ENCODE data around the gene HOXB13. TPM values are rescaled to one million over a fixed set of nuclear protein-coding genes. Genes with fewer than 3 reads are reported as not detected.
A peak's percentile ranks its signal among the peaks of the same experiment; 100 is the strongest.
"Not testable (repeated sequence)": the region's sequence is repeated elsewhere in the genome, so short reads cannot be mapped to it uniquely, and the experiment has no call there.

Gene HOXB13
- total and polyA plus RNA-seq, 10 donors = 0.02 TPM; not detected in 9

GRCh38 chr17:48718761-48719641 is 9.5 kb downstream of the HOXB13 start:
- peaks cover 20 to 100% (median 99%) of the 10 kb centered on the region in 7 donors for H3K27me3 ChIP-seq (replicated peaks in 1 of 7)
- H3K4me1 ChIP-seq = peaks cover 12 to 39% (median 35%) of the 10 kb centered on the region in 6 donors
- WGBS, 5 donors = 3 to 9% (median 6%) methylated on average over 17 to 80 of the region's 80 CpGs
- no peaks in the 10 kb centered on the region for H3K9me3 ChIP-seq
- no peaks in the 10 kb centered on the region for H3K36me3 ChIP-seq
- H3K27ac ChIP-seq = no peak overlapping the region
- no peak for DNase-seq
- peak overlapping the region in 1 of 8 donors; percentile 39 for H3K4me3 ChIP-seq
- intact Hi-C loops (cut with DNase I; ENCODE audit: low total_unique reads) = no loop called here
- TF ChIP-seq POLR2AphosphoS5 (IDR thresholded peaks at IDR 0.05) = peak in 1 of 3 donors; percentile 9
- no peak for TF ChIP-seq CTCF (IDR thresholded peaks at IDR 0.05 in 8 of 11, conservative IDR thresholded peaks at IDR 0.05 in 3 of 11)
- TF ChIP-seq POLR2A (IDR thresholded peaks at IDR 0.05) = no peak

- Histone ChIP-seq H3K27me3 (replicated peaks in 1 of 7) (peaks cover 20 to 100% (median 94%) of the 10 kb centered on the region in 7 donors), H3K4me3 (peak overlapping the region in 1 of 8 donors; percentile 39), H3K4me1 (peaks cover 5 to 31% (median 28%) of the 10 kb centered on the region in 6 donors), H3K27ac (no peak overlapping the region), H3K36me3 (no peaks in the 10 kb centered on the region), H3K9me3 (no peaks in the 10 kb centered on the region)
- no peak for DNase-seq
- 11 to 13% (median 12%) methylated on average over 24 of the region's 24 CpGs for WGBS, 5 donors
- no peak for TF ChIP-seq POLR2A (IDR thresholded peaks at IDR 0.05)
- TF ChIP-seq CTCF (IDR thresholded peaks at IDR 0.05 in 8 of 11, conservative IDR thresholded peaks at IDR 0.05 in 3 of 11) = no peak
- TF ChIP-seq POLR2AphosphoS5 (IDR thresholded peaks at IDR 0.05) = no peak
- intact Hi-C loops (cut with DNase I; ENCODE audit: low total_unique reads) = no loop called here
Measured at GRCh38 chr17:48718227-48718760, 10.3 kb downstream of the HOXB13 start.

- no peak for TF ChIP-seq POLR2A (IDR thresholded peaks at IDR 0.05)
- TF ChIP-seq CTCF (IDR thresholded peaks at IDR 0.05 in 8 of 11, conservative IDR thresholded peaks at IDR 0.05 in 3 of 11) = no peak
- Histone ChIP-seq H3K9me3 (no peaks in the 10 kb centered on the region), H3K4me1 (peaks cover 4 to 24% (median 21%) of the 10 kb centered on the region in 6 donors), H3K4me3 (no peak overlapping the region), H3K27ac (no peak overlapping the region), H3K36me3 (no peaks in the 10 kb centered on the region), H3K27me3 (replicated peaks in 1 of 7) (peaks cover 20 to 100% (median 94%) of the 10 kb centered on the region in 7 donors)
- 13 to 20% (median 14%) methylated on average over 10 of the region's 10 CpGs for WGBS, 5 donors
- intact Hi-C loops (cut with DNase I; ENCODE audit: low total_unique reads) = no loop called here
- DNase-seq = no peak
Measured at GRCh38 chr17:48717367-48718226, 11.0 kb downstream of the HOXB13 start.

GRCh38 chr17:48716549-48716948 is 12.0 kb downstream of the HOXB13 start:
- 73 to 81% (median 76%) methylated on average over 3 of the region's 3 CpGs for WGBS, 5 donors
- H3K4me3 ChIP-seq; H3K27ac ChIP-seq; H3K9me3 ChIP-seq; H3K36me3 ChIP-seq; DNase-seq; intact Hi-C loops (cut with DNase I; ENCODE audit: low total_unique reads): not testable (repeated sequence)
- H3K27me3 ChIP-seq (replicated peaks in 1 of 7) = peaks cover 19 to 100% (median 89%) of the 10 kb centered on the region in 7 donors
- peaks cover 4 to 21% (median 18%) of the 10 kb centered on the region in 6 donors for H3K4me1 ChIP-seq
